ENCODE results near the gene SMYD3.

SMYD3 gene

GRCh38 chr1:246245541-246245940 lies 261.5 kb downstream of the SMYD3 start:
- no peak overlapping the region for H3K4me3 ChIP-seq (ENCODE audit: low read depth, low read length)
- no peak for TF ChIP-seq CTCF (IDR thresholded peaks at IDR 0.05; ENCODE audit: borderline replicate concordance, insufficient read depth, low read depth, low read length)

GRCh38 chr1:246232126-246232525 lies 275.0 kb downstream of the SMYD3 start:
- H3K4me3 ChIP-seq (ENCODE audit: low read depth, low read length), result no peak overlapping the region
- no peak for TF ChIP-seq CTCF (IDR thresholded peaks at IDR 0.05; ENCODE audit: borderline replicate concordance, insufficient read depth, low read depth, low read length)

- H3K4me3 ChIP-seq (ENCODE audit: low read depth, low read length), result no peak overlapping the region
- TF ChIP-seq CTCF (IDR thresholded peaks at IDR 0.05; ENCODE audit: borderline replicate concordance, insufficient read depth, low read depth, low read length), result no peak
Measured at GRCh38 chr1:246226041-246226440, 281.0 kb downstream of the SMYD3 start.

- H3K4me3 ChIP-seq (ENCODE audit: low read depth, low read length), result no peak overlapping the region
- TF ChIP-seq CTCF (IDR thresholded peaks at IDR 0.05; ENCODE audit: borderline replicate concordance, insufficient read depth, low read depth, low read length), result no peak
Measured at GRCh38 chr1:246221485-246222255, 285.4 kb downstream of the SMYD3 start.

- no peak overlapping the region for H3K4me3 ChIP-seq (ENCODE audit: low read depth, low read length)
- TF ChIP-seq CTCF (IDR thresholded peaks at IDR 0.05; ENCODE audit: borderline replicate concordance, insufficient read depth, low read depth, low read length), result no peak
Measured at GRCh38 chr1:246220495-246221065, 286.5 kb downstream of the SMYD3 start.

GRCh38 chr1:246219508-246220030 lies 287.5 kb downstream of the SMYD3 start:
- TF ChIP-seq CTCF (IDR thresholded peaks at IDR 0.05; ENCODE audit: borderline replicate concordance, insufficient read depth, low read depth, low read length), result no peak
- no peak overlapping the region for H3K4me3 ChIP-seq (ENCODE audit: low read depth, low read length)

- TF ChIP-seq CTCF (IDR thresholded peaks at IDR 0.05; ENCODE audit: borderline replicate concordance, insufficient read depth, low read depth, low read length), result no peak
- H3K4me3 ChIP-seq (ENCODE audit: low read depth, low read length), result no peak overlapping the region
Measured at GRCh38 chr1:246218686-246219085, 288.4 kb downstream of the SMYD3 start.
